ENCODE measurements around the gene NEU4. TPM values are rescaled to one million over a fixed set of nuclear protein-coding genes. Genes with fewer than 3 reads are reported as not detected.
A peak's percentile ranks its signal among the peaks of the same experiment; 100 is the strongest.
"Not testable (repeated sequence)": the region's sequence is repeated elsewhere in the genome, so short reads cannot be mapped to it uniquely, and the experiment has no call there.

NEU4 gene
- total RNA-seq, 2 experiments from 2014 or later: 0.31 to 0.36 TPM

GRCh38 chr2:241797441-241798080, 11.4 kb upstream of the NEU4 start:
- ChIA-PET POLR2A (no interaction called here), CTCF (no interaction called here)
- H3K4me1 Mint-ChIP-seq (ENCODE audit: low read depth): no peaks in the 10 kb centered on the region
- H3K36me3 Mint-ChIP-seq: no peaks in the 10 kb centered on the region
- no peaks in the 10 kb centered on the region for H3K27me3 Mint-ChIP-seq
- H3K27ac Mint-ChIP-seq: no peak overlapping the region
- peak; percentile 3 for DNase-seq
- no peak overlapping the region for H3K4me3 Mint-ChIP-seq
- H3K9me3 Mint-ChIP-seq: no peaks in the 10 kb centered on the region
- intact Hi-C loops (cut with micrococcal nuclease): no loop called here

GRCh38 chr2:241798081-241798630, 10.8 kb upstream of the NEU4 start:
- Mint-ChIP-seq H3K36me3 (no peaks in the 10 kb centered on the region), H3K4me1 (ENCODE audit: low read depth) (no peaks in the 10 kb centered on the region), H3K27me3 (no peaks in the 10 kb centered on the region), H3K4me3 (no peak overlapping the region), H3K27ac (no peak overlapping the region), H3K9me3 (no peaks in the 10 kb centered on the region)
- ChIA-PET CTCF (no interaction called here), POLR2A (no interaction called here)
- intact Hi-C loops (cut with micrococcal nuclease): no loop called here
- peak; percentile 7 for DNase-seq

DNA sequence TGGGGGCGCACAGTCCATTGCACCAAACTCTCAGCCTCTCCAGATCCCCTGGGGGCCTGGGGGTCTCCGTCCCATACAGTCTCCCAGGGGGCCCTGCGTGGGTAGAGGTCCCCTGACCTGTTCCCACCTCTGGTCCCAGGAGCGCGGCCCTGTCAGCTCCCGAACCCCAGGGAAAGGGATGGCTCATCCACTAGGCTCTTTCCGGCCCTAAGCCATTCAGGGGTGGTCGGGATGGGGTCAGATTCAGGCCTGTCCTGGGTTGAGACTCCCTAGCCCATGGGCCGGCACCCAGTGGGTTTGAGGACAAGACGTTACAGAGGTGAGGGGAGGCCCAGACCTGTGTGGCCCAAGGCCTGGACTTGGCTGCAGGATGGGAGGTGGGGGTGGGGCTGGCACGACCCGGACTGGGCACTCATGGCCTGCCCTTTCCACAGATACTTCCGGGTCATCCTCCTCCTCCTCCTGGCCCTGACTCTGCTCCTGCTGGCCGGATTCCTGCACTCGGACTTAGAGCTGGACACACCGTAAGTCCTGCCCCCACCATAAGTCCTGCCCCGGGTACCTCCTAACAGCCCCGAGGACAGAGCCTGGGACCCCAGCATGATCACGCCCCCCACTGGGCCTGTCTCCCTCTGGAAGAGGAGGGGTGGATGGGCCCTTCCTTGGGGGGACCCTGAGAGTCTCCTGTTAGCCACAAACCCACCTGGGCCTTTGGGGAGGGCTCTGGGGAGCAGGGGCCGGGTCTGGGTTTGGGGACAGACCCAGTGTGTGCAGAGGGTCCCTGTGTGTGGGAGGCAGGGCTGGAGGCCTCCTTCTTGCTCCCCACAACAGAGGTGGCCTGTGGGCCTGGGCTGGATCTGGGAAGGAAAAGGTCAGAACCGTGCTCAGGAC, 10.1 kb upstream of the NEU4 start:
- no peaks in the 10 kb centered on the region for H3K36me3 Mint-ChIP-seq
- no peak overlapping the region for H3K27ac Mint-ChIP-seq
- no peak overlapping the region for H3K4me3 Mint-ChIP-seq
- H3K4me1 Mint-ChIP-seq (ENCODE audit: low read depth): peaks cover 3% of the 10 kb centered on the region
- ChIA-PET CTCF (no interaction called here), POLR2A (no interaction called here)
- peaks cover 3% of the 10 kb centered on the region for H3K27me3 Mint-ChIP-seq
- no peaks in the 10 kb centered on the region for H3K9me3 Mint-ChIP-seq
- peak; percentile 7 for DNase-seq
- intact Hi-C loops (cut with micrococcal nuclease): no loop called here

- CTCF ChIA-PET: no interaction called here
- H3K27ac Mint-ChIP-seq: no peak overlapping the region
- no peaks in the 10 kb centered on the region for H3K9me3 Mint-ChIP-seq
- intact Hi-C loops (cut with micrococcal nuclease): loop anchor here (5.0 kb wide), 1 partner anchor 43 kb away; no protein-coding TSS in a partner anchor
- POLR2A ChIA-PET: no interaction called here
- DNase-seq: peak; percentile 8
- H3K36me3 Mint-ChIP-seq: no peaks in the 10 kb centered on the region
- no peak overlapping the region for H3K4me3 Mint-ChIP-seq
- peaks cover 5% of the 10 kb centered on the region for H3K4me1 Mint-ChIP-seq (ENCODE audit: low read depth)
- peaks cover 3% of the 10 kb centered on the region for H3K27me3 Mint-ChIP-seq
Observed at GRCh38 chr2:241799522-241800197, 9.3 kb upstream of the NEU4 start.

- H3K4me3 Mint-ChIP-seq; H3K27me3 Mint-ChIP-seq; H3K4me1 Mint-ChIP-seq (ENCODE audit: low read depth); H3K27ac Mint-ChIP-seq; CTCF ChIA-PET; H3K9me3 Mint-ChIP-seq; POLR2A ChIA-PET; H3K36me3 Mint-ChIP-seq: not testable (repeated sequence)
- peak; percentile 7 for DNase-seq
- intact Hi-C loops (cut with micrococcal nuclease): loop anchor here (5.0 kb wide), 1 partner anchor 42 kb away; no protein-coding TSS in a partner anchor
Observed at GRCh38 chr2:241800198-241800903, 8.6 kb upstream of the NEU4 start.

DNA sequence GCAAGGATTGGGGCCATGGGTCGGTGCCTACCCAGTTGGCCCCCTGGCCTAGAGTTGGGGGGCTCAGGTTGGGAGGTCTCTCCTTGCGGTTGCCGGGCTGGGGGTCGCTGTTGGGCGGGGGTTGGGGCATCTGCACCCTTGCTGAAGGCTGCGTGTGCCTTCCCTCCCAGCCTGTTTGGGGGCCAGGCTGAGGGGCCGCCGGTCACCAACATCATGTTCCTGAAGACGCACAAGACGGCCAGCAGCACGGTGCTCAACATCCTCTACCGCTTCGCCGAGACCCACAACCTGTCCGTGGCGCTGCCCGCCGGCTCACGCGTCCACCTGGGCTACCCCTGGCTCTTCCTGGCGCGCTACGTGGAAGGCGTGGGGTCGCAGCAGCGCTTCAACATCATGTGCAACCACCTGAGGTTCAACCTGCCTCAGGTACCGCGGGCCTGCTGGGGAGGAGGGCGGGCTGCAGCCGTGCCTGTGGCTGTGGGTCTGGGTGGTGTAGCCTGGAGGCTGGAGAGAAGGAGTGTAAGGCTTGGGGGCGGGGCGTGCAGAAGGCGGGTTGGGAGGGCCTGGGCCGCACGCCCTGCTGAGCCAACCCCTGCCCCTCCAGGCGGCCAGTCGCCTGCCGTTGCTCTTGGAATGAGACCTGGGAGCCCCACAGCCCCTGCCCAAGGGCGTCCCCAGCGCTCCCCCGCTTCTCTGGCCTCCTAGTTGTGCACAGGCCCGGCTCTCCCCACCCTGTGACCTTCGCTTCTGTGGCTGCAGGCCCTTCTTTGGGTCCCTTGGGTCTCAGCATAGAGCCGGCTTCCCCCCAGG, 7.2 kb upstream of the NEU4 start:
- Mint-ChIP-seq H3K36me3 (no peaks in the 10 kb centered on the region), H3K27ac (no peak overlapping the region), H3K4me3 (no peak overlapping the region), H3K4me1 (ENCODE audit: low read depth) (peaks cover 9% of the 10 kb centered on the region), H3K27me3 (peaks cover 3% of the 10 kb centered on the region), H3K9me3 (no peaks in the 10 kb centered on the region)
- ChIA-PET CTCF (no interaction called here), POLR2A (no interaction called here)
- intact Hi-C loops (cut with micrococcal nuclease): loop anchor here (5.0 kb wide), 1 partner anchor 40 kb away; no protein-coding TSS in a partner anchor
- DNase-seq: peak; percentile 7

DNA sequence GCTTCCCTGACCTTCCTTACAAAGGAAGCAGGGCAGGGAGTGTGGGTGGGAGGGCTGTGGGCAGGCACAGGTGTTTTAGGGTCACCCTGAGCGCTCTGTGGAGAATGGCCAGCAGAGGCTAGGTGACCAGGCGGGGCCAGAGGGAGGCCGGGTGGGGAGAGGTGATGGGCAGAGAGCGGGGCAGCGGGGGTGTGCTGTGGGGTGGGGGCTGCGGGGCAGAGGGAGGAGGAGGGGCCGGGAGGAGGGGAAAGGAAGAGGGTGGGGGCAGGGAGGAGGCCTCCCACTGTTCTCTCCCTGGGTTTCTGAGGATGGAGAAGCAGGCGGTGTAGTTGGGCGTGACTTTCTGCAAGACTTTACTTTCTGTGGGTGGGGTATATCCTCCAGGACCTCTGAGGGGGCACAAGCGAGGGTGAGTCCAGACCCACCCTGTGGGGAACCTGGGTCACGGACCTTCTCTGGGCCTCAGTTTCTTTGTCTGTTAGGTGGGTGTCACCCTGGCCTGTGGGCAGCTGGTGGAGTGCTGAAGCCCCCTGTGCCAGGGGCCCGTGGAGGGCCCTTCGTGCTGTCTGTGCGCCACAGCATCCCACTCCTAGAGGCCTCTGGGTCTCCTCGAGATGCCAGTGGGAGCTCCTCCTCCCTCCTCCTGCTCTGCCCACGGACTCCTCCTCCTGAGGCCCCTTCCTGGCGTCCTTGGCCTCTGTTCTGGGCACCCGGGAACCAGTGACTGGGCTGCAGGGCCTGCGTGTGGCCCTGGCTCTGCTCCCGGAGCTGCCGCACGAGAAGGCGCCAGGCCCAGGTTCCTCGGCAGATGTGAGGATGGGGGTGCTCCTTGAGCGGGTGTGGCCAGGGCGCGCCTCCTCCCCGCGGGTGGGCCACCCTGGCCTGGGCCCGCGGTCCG, 6.3 kb upstream of the NEU4 start:
- POLR2A ChIA-PET: no interaction called here
- no peak overlapping the region for H3K4me3 Mint-ChIP-seq

DNA sequence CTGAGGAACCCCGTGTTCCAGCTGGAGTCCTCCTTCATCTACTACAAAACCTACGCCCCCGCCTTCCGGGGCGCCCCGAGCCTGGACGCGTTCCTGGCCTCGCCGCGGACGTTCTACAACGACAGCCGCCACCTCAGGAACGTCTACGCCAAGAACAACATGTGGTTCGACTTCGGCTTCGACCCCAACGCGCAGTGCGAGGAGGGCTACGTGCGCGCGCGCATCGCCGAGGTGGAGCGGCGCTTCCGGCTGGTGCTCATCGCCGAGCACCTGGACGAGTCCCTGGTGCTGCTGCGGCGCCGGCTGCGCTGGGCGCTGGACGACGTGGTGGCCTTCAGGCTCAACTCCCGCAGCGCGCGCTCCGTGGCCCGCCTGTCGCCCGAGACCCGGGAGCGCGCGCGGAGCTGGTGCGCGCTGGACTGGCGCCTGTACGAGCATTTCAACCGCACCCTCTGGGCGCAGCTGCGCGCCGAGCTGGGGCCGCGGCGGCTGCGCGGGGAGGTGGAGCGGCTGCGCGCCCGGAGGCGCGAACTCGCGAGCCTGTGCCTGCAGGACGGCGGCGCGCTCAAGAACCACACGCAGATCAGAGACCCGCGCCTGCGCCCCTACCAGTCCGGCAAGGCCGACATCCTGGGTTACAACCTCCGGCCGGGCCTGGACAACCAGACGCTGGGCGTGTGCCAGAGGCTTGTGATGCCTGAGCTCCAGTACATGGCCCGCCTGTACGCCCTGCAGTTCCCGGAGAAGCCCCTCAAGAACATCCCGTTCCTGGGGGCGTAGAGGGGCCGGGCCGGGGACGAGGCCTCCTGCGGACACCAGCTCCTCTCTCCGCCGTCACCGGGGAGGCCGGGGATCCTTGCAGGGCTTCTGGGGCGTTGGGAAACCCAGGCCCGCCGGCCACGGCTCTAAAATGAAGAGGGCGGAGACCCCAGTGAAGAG, 5.3 kb upstream of the NEU4 start:
- H3K4me3 Mint-ChIP-seq: peak overlapping the region; percentile 63
- H3K4me1 Mint-ChIP-seq (ENCODE audit: low read depth): peaks cover 9% of the 10 kb centered on the region
- peak; percentile 58 for DNase-seq
- intact Hi-C loops (cut with micrococcal nuclease): loop anchor here (5.0 kb wide), 1 partner anchor 39 kb away; no protein-coding TSS in a partner anchor
- POLR2A ChIA-PET: interaction anchor here (0.8 to 1.3 kb wide), 4 partner anchors 37 to 166 kb away, joined by 3 to 5 read pairs (median 3); partner anchors contain the start of gene ATG4B
- H3K9me3 Mint-ChIP-seq: no peaks in the 10 kb centered on the region
- no peak overlapping the region for H3K27ac Mint-ChIP-seq
- peaks cover 6% of the 10 kb centered on the region for H3K27me3 Mint-ChIP-seq
- H3K36me3 Mint-ChIP-seq: no peaks in the 10 kb centered on the region
- CTCF ChIA-PET: interaction anchor here (1.0 to 2.6 kb wide), 4 partner anchors 39 to 75 kb away, joined by 3 to 12 read pairs (median 7); partner anchors contain the start of gene D2HGDH

More for the DNA sequence above, 6.3 kb upstream of the NEU4 start:
- CTCF ChIA-PET: interaction anchor here (2.4 to 2.6 kb wide), 2 partner anchors 69 to 75 kb away, joined by 10 to 12 read pairs; partner anchors contain the start of gene D2HGDH
- H3K4me1 Mint-ChIP-seq (ENCODE audit: low read depth): peaks cover 9% of the 10 kb centered on the region
- H3K9me3 Mint-ChIP-seq: no peaks in the 10 kb centered on the region
- no peaks in the 10 kb centered on the region for H3K36me3 Mint-ChIP-seq
- DNase-seq: peak; percentile 8
- H3K27ac Mint-ChIP-seq: no peak overlapping the region
- intact Hi-C loops (cut with micrococcal nuclease): loop anchor here (5.0 kb wide), 1 partner anchor 40 kb away; no protein-coding TSS in a partner anchor
- peaks cover 3% of the 10 kb centered on the region for H3K27me3 Mint-ChIP-seq

DNA sequence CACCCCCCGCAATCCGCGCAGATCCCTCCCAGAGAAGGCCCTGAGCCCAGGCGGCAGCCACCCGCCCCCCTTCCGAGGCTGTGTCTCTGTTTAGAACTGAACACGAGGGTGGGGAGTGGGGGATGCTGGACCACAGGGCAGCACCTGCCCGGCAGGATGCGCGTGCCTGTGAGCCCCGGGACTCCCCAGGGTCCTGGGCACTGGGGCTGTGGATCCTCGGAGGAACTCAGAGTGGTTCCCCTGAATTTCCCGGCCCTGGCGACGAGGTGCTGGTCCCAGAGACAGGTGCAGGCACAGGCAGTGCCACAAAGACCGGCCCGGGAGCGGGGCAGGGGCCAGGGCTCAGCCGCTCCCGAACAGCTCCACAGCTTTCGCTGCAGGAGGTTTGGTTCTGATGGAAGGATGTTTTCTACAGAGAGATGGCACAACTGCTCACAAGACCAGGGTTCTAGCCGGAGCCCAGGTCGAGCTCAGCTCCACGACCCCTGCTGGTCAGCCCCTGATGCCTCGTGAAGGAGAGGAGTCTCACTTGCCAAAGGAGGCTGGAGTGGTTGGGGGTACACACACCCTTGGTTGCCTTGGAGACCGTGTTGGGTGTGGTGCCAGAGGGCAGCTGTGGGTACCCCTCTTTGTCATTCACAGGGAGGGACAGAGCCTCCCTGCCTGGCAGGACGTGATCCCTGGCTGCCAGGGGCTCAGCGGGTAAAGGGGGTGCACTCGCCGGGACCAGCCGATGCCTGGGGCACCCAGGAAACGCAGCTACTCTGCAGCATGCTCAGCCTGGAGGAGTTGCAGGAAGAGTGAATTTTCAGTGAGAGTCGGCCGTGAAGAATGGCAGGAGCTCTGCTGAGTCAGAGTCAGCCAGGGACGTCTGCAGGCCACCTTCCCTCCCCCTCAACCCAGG, 4.4 kb upstream of the NEU4 start:
- Mint-ChIP-seq H3K27me3 (peaks cover 6% of the 10 kb centered on the region), H3K4me1 (ENCODE audit: low read depth) (peaks cover 9% of the 10 kb centered on the region), H3K27ac (no peak overlapping the region), H3K36me3 (no peaks in the 10 kb centered on the region), H3K4me3 (peak overlapping the region; percentile 54), H3K9me3 (no peaks in the 10 kb centered on the region)
- peak; percentile 38 for DNase-seq
- CTCF ChIA-PET: interaction anchor here (1.0 to 2.6 kb wide), 4 partner anchors 40 to 74 kb away, joined by 3 to 12 read pairs (median 7); partner anchors contain the start of gene D2HGDH
- intact Hi-C loops (cut with micrococcal nuclease): loop anchor here (5.0 kb wide), 1 partner anchor 38 kb away; no protein-coding TSS in a partner anchor
- POLR2A ChIA-PET: interaction anchor here (0.5 to 1.3 kb wide), 5 partner anchors 36 to 167 kb away, joined by 3 to 5 read pairs (median 3); partner anchors contain the start of gene ATG4B

Data from activated CD4-positive, alpha-beta memory T cell treated with anti-CD3 and anti-CD28 coated beads for 36 hours (primary cell).